ENCODE data around the gene PHETA1. TPM values are rescaled to one million over a fixed set of nuclear protein-coding genes. Genes with fewer than 3 reads are reported as not detected.

Gene PHETA1
- total RNA-seq, 1 donor from 2014 or later: 12.9 TPM

GRCh38 chr12:111395336-111396187, 26.7 kb upstream of the PHETA1 start:
- Histone ChIP-seq H3K27ac (no peak overlapping the region), H3K27me3 (no peaks in the 10 kb centered on the region), H3K36me3 (no peaks in the 10 kb centered on the region), H3K4me1 (no peaks in the 10 kb centered on the region), H3K4me3 (no peak overlapping the region), H3K9me3 (no peaks in the 10 kb centered on the region)
- TF ChIP-seq CTCF (IDR thresholded peaks at IDR 0.05): no peak
- intact Hi-C loops (cut with DNase I): loop anchor here (2.0 to 5.0 kb wide), 2 partner anchors 39 to 292 kb away; partner anchors contain the start of genes ACAD10 and BRAP
- DNase-seq (ENCODE audit: low spot score in 2 of 2): no peak

- DNase-seq (ENCODE audit: low spot score in 2 of 2): no peak
- H3K9me3 ChIP-seq: no peaks in the 10 kb centered on the region
- H3K4me1 ChIP-seq: no peaks in the 10 kb centered on the region
- intact Hi-C loops (cut with DNase I): no loop called here
- no peaks in the 10 kb centered on the region for H3K36me3 ChIP-seq
- TF ChIP-seq CTCF (IDR thresholded peaks at IDR 0.05): no peak
- no peaks in the 10 kb centered on the region for H3K27me3 ChIP-seq
- H3K27ac ChIP-seq: no peak overlapping the region
- H3K4me3 ChIP-seq: no peak overlapping the region
These were observed 25.6 kb upstream of the PHETA1 start for GRCh38 chr12:111394480-111394879.

- TF ChIP-seq CTCF (IDR thresholded peaks at IDR 0.05): no peak
- no peaks in the 10 kb centered on the region for H3K4me1 ChIP-seq
- no peak overlapping the region for H3K27ac ChIP-seq
- H3K9me3 ChIP-seq: no peaks in the 10 kb centered on the region
- intact Hi-C loops (cut with DNase I): no loop called here
- peak in 1 of 2 donors; percentile 43 for DNase-seq (ENCODE audit: low spot score in 2 of 2)
- no peak overlapping the region for H3K4me3 ChIP-seq
- H3K27me3 ChIP-seq: no peaks in the 10 kb centered on the region
- no peaks in the 10 kb centered on the region for H3K36me3 ChIP-seq
These were observed 24.9 kb upstream of the PHETA1 start for GRCh38 chr12:111393700-111394300.

GRCh38 chr12:111390910-111391309, 22.0 kb upstream of the PHETA1 start:
- no peaks in the 10 kb centered on the region for H3K9me3 ChIP-seq
- H3K27ac ChIP-seq: no peak overlapping the region
- no peak for TF ChIP-seq CTCF (IDR thresholded peaks at IDR 0.05)
- no peak for DNase-seq (ENCODE audit: low spot score in 2 of 2)
- no peaks in the 10 kb centered on the region for H3K4me1 ChIP-seq
- H3K36me3 ChIP-seq: no peaks in the 10 kb centered on the region
- intact Hi-C loops (cut with DNase I): no loop called here
- no peaks in the 10 kb centered on the region for H3K27me3 ChIP-seq
- H3K4me3 ChIP-seq: no peak overlapping the region

- H3K36me3 ChIP-seq: no peaks in the 10 kb centered on the region
- intact Hi-C loops (cut with DNase I): no loop called here
- H3K4me1 ChIP-seq: no peaks in the 10 kb centered on the region
- no peaks in the 10 kb centered on the region for H3K9me3 ChIP-seq
- no peak overlapping the region for H3K4me3 ChIP-seq
- H3K27ac ChIP-seq: no peak overlapping the region
- no peaks in the 10 kb centered on the region for H3K27me3 ChIP-seq
- TF ChIP-seq CTCF (IDR thresholded peaks at IDR 0.05): no peak
- no peak for DNase-seq (ENCODE audit: low spot score in 2 of 2)
These were observed 20.7 kb upstream of the PHETA1 start for GRCh38 chr12:111389635-111390034.

Data from ascending aorta (tissue), 2 donors.